Measurements from ENCODE around the gene EP300. TPM values are rescaled to one million over a fixed set of nuclear protein-coding genes. Genes with fewer than 3 reads are reported as not detected.

Gene EP300
- total and polyA plus RNA-seq, 11 donors, result 11.4 to 58.0 (median 34.7) TPM

MicroRNAs within 50 kb of the gene (microRNA counts, 767-probe panel; counts per million panel counts)
- microRNA hsa-miR-1281, result 71.6 to 1,860 counts per million in 2 donors

Other genes with a start within 250 kb of the EP300 start
- gene ST13, start 236.0 kb upstream of the EP300 start, total RNA-seq, result 100 to 1,000 TPM; 108 to 231 (median 205) TPM
- 100 to 1,000 TPM in 1 of 2 donors, 10 to 100 TPM in 1; 40.0 to 155 TPM for gene ST13, start 236.0 kb upstream of the EP300 start, polyA plus RNA-seq
- gene XPNPEP3, start 235.4 kb upstream of the EP300 start, total RNA-seq, result 10 to 100 TPM; 14.8 to 37.9 (median 23.0) TPM
- gene XPNPEP3, start 235.4 kb upstream of the EP300 start, polyA plus RNA-seq, result 1 to 10 TPM; 5.1 to 6.8 TPM
- not detected for gene DNAJB7, start 230.5 kb upstream of the EP300 start, total RNA-seq
- not detected for gene DNAJB7, start 230.5 kb upstream of the EP300 start, polyA plus RNA-seq
- 10 to 100 TPM; 44.1 to 76.2 (median 59.9) TPM for gene RBX1, start 141.2 kb upstream of the EP300 start, total RNA-seq
- gene RBX1, start 141.2 kb upstream of the EP300 start, polyA plus RNA-seq, result 100 to 1,000 TPM; 102 to 119 TPM
- gene L3MBTL2, start 112.7 kb downstream of the EP300 start, total RNA-seq, result 10 to 100 TPM; 10.1 to 21.2 (median 14.6) TPM
- 10 to 100 TPM in 1 of 2 donors, 1 to 10 TPM in 1; 7.3 to 25.7 TPM for gene L3MBTL2, start 112.7 kb downstream of the EP300 start, polyA plus RNA-seq
- gene CHADL, start 148.3 kb downstream of the EP300 start, total RNA-seq, result 10 to 100 TPM in 5 of 9 donors, 1 to 10 TPM in 4; 5.6 to 20.6 (median 10.7) TPM
- 10 to 100 TPM in 1 of 2 donors, 1 to 10 TPM in 1; 3.9 to 31.2 TPM for gene CHADL, start 148.3 kb downstream of the EP300 start, polyA plus RNA-seq
- 10 to 100 TPM; 27.7 to 75.6 (median 35.0) TPM for gene RANGAP1, start 193.6 kb downstream of the EP300 start, total RNA-seq
- 100 to 1,000 TPM in 1 of 2 donors, 10 to 100 TPM in 1; 23.7 to 125 TPM for gene RANGAP1, start 193.6 kb downstream of the EP300 start, polyA plus RNA-seq
- 10 to 100 TPM; 32.2 to 50.4 (median 37.1) TPM for gene ZC3H7B, start 208.9 kb downstream of the EP300 start, total RNA-seq
- 10 to 100 TPM; 29.7 to 48.7 TPM for gene ZC3H7B, start 208.9 kb downstream of the EP300 start, polyA plus RNA-seq